Endodermal cell (in vitro differentiated cells): ENCODE measurements around the gene RBMS1. TPM values are rescaled to one million over a fixed set of nuclear protein-coding genes. Genes with fewer than 3 reads are reported as not detected.
A peak's percentile ranks its signal among the peaks of the same experiment; 100 is the strongest.

Experiments used
- DNase-seq: peaks from one replicate; pipeline ENCODE4 v3.0.0-alpha.2; 2017
- H3K27ac ChIP-seq: 2 replicates; pipeline ENCODE4 v1.5.1; 2013; ENCODE audit warnings: mild to moderate bottlenecking, low read depth, low read length, moderate library complexity
- H3K27me3 ChIP-seq: 2 replicates; pipeline ENCODE4 v1.6.1; 2013; ENCODE audit warnings: mild to moderate bottlenecking, low read length, moderate library complexity; ENCODE audit not compliant: insufficient read depth, control insufficient read depth, poor library complexity, severe bottlenecking
- H3K36me3 ChIP-seq: 2 replicates; pipeline ENCODE4 v1.7.0; 2013; ENCODE audit warnings: mild to moderate bottlenecking, low read length, moderate library complexity; ENCODE audit not compliant: control insufficient read depth, insufficient read depth
- H3K4me1 ChIP-seq: one replicate; pipeline ENCODE4 v1.7.0; 2013; ENCODE audit warnings: low read length; ENCODE audit not compliant: control insufficient read depth, insufficient read depth
- H3K4me3 ChIP-seq: 2 replicates; pipeline ENCODE4 v1.5.1; 2013; ENCODE audit warnings: mild to moderate bottlenecking, low read length, moderate library complexity
- H3K9ac ChIP-seq: 2 replicates; pipeline ENCODE4 v1.6.1; 2013; ENCODE audit warnings: mild to moderate bottlenecking, low read length, moderate library complexity; ENCODE audit not compliant: poor library complexity, severe bottlenecking; ENCODE audit errors: extremely low read depth
- H3K9me3 ChIP-seq: 2 replicates; pipeline ENCODE4 v1.6.1; 2013; ENCODE audit warnings: mild to moderate bottlenecking, low read length, moderate library complexity; ENCODE audit not compliant: control insufficient read depth
- H3K27ac Mint-ChIP-seq: 2 replicates; pipeline ENCODE4 v1.8.0; 2020; ENCODE audit warnings: mixed read lengths
- H3K27me3 Mint-ChIP-seq: 2 replicates; pipeline ENCODE4 v1.8.0; 2021; ENCODE audit warnings: mild to moderate bottlenecking, mixed read lengths; ENCODE audit not compliant: insufficient read depth
- H3K36me3 Mint-ChIP-seq: 2 replicates; pipeline ENCODE4 v1.8.0; 2020; ENCODE audit warnings: low read depth, mixed read lengths
- H3K4me1 Mint-ChIP-seq: 2 replicates; pipeline ENCODE4 v1.8.0; 2020; ENCODE audit warnings: mixed read lengths
- H3K4me3 Mint-ChIP-seq: 2 replicates; pipeline ENCODE4 v1.8.0; 2020; ENCODE audit warnings: mild to moderate bottlenecking, moderate library complexity, mixed read lengths
- H3K9me3 Mint-ChIP-seq: 2 replicates; pipeline ENCODE4 v1.8.0; 2020; ENCODE audit warnings: mild to moderate bottlenecking, mixed read lengths
- CTCF ChIP-seq: fragments of 200-600 bp; sonication (generic); conservative IDR thresholded peaks from 2 replicates; pipeline ENCODE4 v1.5.0; 2021; ENCODE audit warnings: antibody characterized with exemption, mild to moderate bottlenecking
- WGBS, 2 experiments: methylation state at CpG; one replicate each; pipeline versions ENCODE4 v1.1.5 to v1.1.7; 2013; ENCODE audit warnings: missing lambda C conversion rate in 2 of 2, mixed read lengths in 1 of 2; ENCODE audit not compliant: insufficient coverage in 1 of 2, insufficient read length in 1 of 2; 5-methylcytosine and 5-hydroxymethylcytosine counted together
- total RNA-seq, 2 donors: library from RNA; stranded (reverse); fragmentation: NEBNext Ultra II Directional in 1 of 2; extraction: Animal tissue kit (Norgen Biotek cat#: 25700) in 1 of 2; gene quantifications; 2 replicates in 1 of 2; 3 replicates in 1 of 2; pipeline ENCODE4 v1.2.1, GENCODE V29; 2021

The RBMS1 gene
- total RNA-seq, 2 donors from 2014 or later: 90.7 to 124 TPM

- Mint-ChIP-seq H3K27me3 (no peaks in the 10 kb centered on the region), H3K4me3 (no peak overlapping the region), H3K36me3 (peaks cover 4% of the 10 kb centered on the region), H3K4me1 (peaks cover 33% of the 10 kb centered on the region), H3K27ac (no peak overlapping the region), H3K9me3 (no peaks in the 10 kb centered on the region)
- Histone ChIP-seq H3K4me3 (no peak overlapping the region), H3K9me3 (no peaks in the 10 kb centered on the region), H3K4me1 (no peaks in the 10 kb centered on the region), H3K27me3 (no peaks in the 10 kb centered on the region), H3K36me3 (no peaks in the 10 kb centered on the region), H3K27ac (peak overlapping the region; percentile 47), H3K9ac (no peak overlapping the region)
- WGBS, 2 experiments: 88% methylated on average over 3 of the region's 4 CpGs; no CpG with 5 or more reads in 1 of the 2 experiments
- DNase-seq: no peak
- no peak for TF ChIP-seq CTCF
These were observed 20.8 kb downstream of the RBMS1 start for GRCh38 chr2:160472839-160473251.

GRCh38 chr2:160471950-160472349 is 21.7 kb downstream of the RBMS1 start:
- Histone ChIP-seq H3K36me3 (no peaks in the 10 kb centered on the region), H3K27ac (no peak overlapping the region), H3K4me3 (no peak overlapping the region), H3K9ac (no peak overlapping the region), H3K27me3 (no peaks in the 10 kb centered on the region), H3K4me1 (no peaks in the 10 kb centered on the region), H3K9me3 (no peaks in the 10 kb centered on the region)
- Mint-ChIP-seq H3K4me1 (peaks cover 37% of the 10 kb centered on the region), H3K4me3 (no peak overlapping the region), H3K36me3 (peaks cover 3% of the 10 kb centered on the region), H3K27me3 (no peaks in the 10 kb centered on the region), H3K27ac (no peak overlapping the region), H3K9me3 (no peaks in the 10 kb centered on the region)
- TF ChIP-seq CTCF: no peak
- DNase-seq: no peak
- WGBS, 2 experiments: 97% methylated on average over 3 of the region's 3 CpGs; no CpG with 5 or more reads in 1 of the 2 experiments

- no peaks in the 10 kb centered on the region for H3K36me3 Mint-ChIP-seq
- H3K27ac Mint-ChIP-seq: peak overlapping the region; percentile 9
- Histone ChIP-seq H3K9me3 (no peaks in the 10 kb centered on the region), H3K27ac (no peak overlapping the region), H3K27me3 (no peaks in the 10 kb centered on the region), H3K9ac (no peak overlapping the region), H3K36me3 (no peaks in the 10 kb centered on the region), H3K4me1 (peaks cover 4% of the 10 kb centered on the region), H3K4me3 (no peak overlapping the region)
- no peak for DNase-seq
- WGBS, 2 experiments: 92 to 96% methylated on average over 4 of the region's 5 CpGs
- H3K9me3 Mint-ChIP-seq: no peaks in the 10 kb centered on the region
- TF ChIP-seq CTCF: no peak
- H3K4me3 Mint-ChIP-seq: no peak overlapping the region
- no peaks in the 10 kb centered on the region for H3K27me3 Mint-ChIP-seq
- peaks cover 43% of the 10 kb centered on the region for H3K4me1 Mint-ChIP-seq
These were observed 23.9 kb downstream of the RBMS1 start for GRCh38 chr2:160469621-160470204.
